H1 (cell line): Measurements from ENCODE around the gene CTNNBL1. TPM values are rescaled to one million over a fixed set of nuclear protein-coding genes. Genes with fewer than 3 reads are reported as not detected.

Source experiments
- CTCF ChIA-PET: fragments of 300-600 bp; sonication (Branson Sonifier 250); formaldehyde crosslinking; loops from one replicate; lab custom pipeline; 2021; ENCODE audit not compliant: partially characterized antibody; lab: Charles Lee
- POLR2A ChIA-PET: fragments of 300-600 bp; sonication (Branson Sonifier 250); formaldehyde crosslinking; loops from one replicate; lab custom pipeline; 2021; ENCODE audit warnings: inconsistent platforms; ENCODE audit not compliant: partially characterized antibody; lab: Charles Lee
- DNase-seq, 2 experiments: peaks; one replicate each; pipeline versions ENCODE4 v3.0.0 to v3.0.0-alpha.2; 2010 to 2022; ENCODE audit warnings: low spot score in 2 of 2, low read depth in 1 of 2, mixed read lengths in 1 of 2
- FAIRE-seq: peaks from 2 replicates; lab custom pipeline; 2011; peaks lifted over from hg19 to GRCh38; lab: Jason Lieb, UNC
- H2AFZ ChIP-seq: 2 replicates; pipeline ENCODE4 v1.8.1; 2012; ENCODE audit warnings: low read length, inconsistent platforms
- H2AK5ac ChIP-seq: 2 replicates; pipeline ENCODE4 v1.6.1; 2013; ENCODE audit warnings: low read depth, low read length
- H2BK120ac ChIP-seq: replicated peaks from 2 replicates; pipeline ENCODE3; 2013; ENCODE audit warnings: low read depth, low read length, inconsistent platforms
- H2BK12ac ChIP-seq: 2 replicates; pipeline ENCODE4 v1.6.1; 2013; ENCODE audit warnings: low read depth, low read length
- H2BK15ac ChIP-seq: 2 replicates; pipeline ENCODE4 v1.6.1; 2013; ENCODE audit warnings: low read length
- H2BK20ac ChIP-seq: 2 replicates; pipeline ENCODE4 v1.6.1; 2013; ENCODE audit warnings: low read length
- H2BK5ac ChIP-seq: 2 replicates; pipeline ENCODE4 v1.6.1; 2013; ENCODE audit warnings: low read depth, low read length
- H3K14ac ChIP-seq: 2 replicates; pipeline ENCODE4 v1.6.1; 2013; ENCODE audit warnings: inconsistent platforms; ENCODE audit not compliant: insufficient read length
- H3K18ac ChIP-seq: 2 replicates; pipeline ENCODE4 v1.6.1; 2013; ENCODE audit warnings: low read length; ENCODE audit errors: extremely low read depth
- H3K23ac ChIP-seq: 2 replicates; pipeline ENCODE4 v1.6.1; 2013; ENCODE audit warnings: inconsistent platforms; ENCODE audit not compliant: insufficient read length
- H3K23me2 ChIP-seq: 2 replicates; pipeline ENCODE4 v1.6.1; 2013; ENCODE audit warnings: low read depth, low read length
- H3K27ac ChIP-seq: 2 replicates; pipeline ENCODE4 v1.6.1; 2011; ENCODE audit warnings: low read depth, low read length, inconsistent platforms
- H3K27me3 ChIP-seq, 4 experiments: replicated peaks in 1 of 4; 1 replicate in 1 of 4; 2 replicates in 3 of 4; pipeline versions ENCODE4 v1.6.1 to v1.8.1; 2011 to 2013; ENCODE audit warnings: low read length in 3 of 4, mild to moderate bottlenecking in 3 of 4, inconsistent platforms in 2 of 4, mixed read lengths in 2 of 4, moderate library complexity in 1 of 4; ENCODE audit not compliant: control insufficient read depth in 3 of 4, insufficient read depth in 3 of 4; ENCODE audit errors: extremely low read depth in 1 of 4
- H3K36me3 ChIP-seq, 4 experiments: 2 replicates each; pipeline versions ENCODE4 v1.6.1 to v1.8.1; 2011 to 2013; ENCODE audit warnings: mild to moderate bottlenecking in 4 of 4, low read length in 3 of 4, moderate library complexity in 2 of 4, control low read depth in 1 of 4, inconsistent platforms in 1 of 4; ENCODE audit not compliant: insufficient read depth in 4 of 4, control insufficient read depth in 2 of 4
- H3K4ac ChIP-seq: replicated peaks from 2 replicates; pipeline ENCODE3; 2013; ENCODE audit warnings: low read length, low read depth, mixed read lengths, inconsistent platforms; ENCODE audit not compliant: insufficient read length
- H3K4me1 ChIP-seq, 4 experiments: replicated peaks in 1 of 4; 1 replicate in 1 of 4; 2 replicates in 3 of 4; pipeline versions ENCODE4 v1.6.1 to v1.8.1; 2011 to 2013; ENCODE audit warnings: low read length in 3 of 4, inconsistent platforms in 2 of 4, mixed read lengths in 1 of 4; ENCODE audit not compliant: insufficient read depth in 4 of 4, control insufficient read depth in 3 of 4
- H3K4me2 ChIP-seq, 2 experiments: 2 replicates each; pipeline versions ENCODE4 v1.6.1 to v1.8.1; 2011 to 2013; ENCODE audit warnings: low read depth in 2 of 2, low read length in 2 of 2, control low read depth in 1 of 2, inconsistent platforms in 1 of 2, mild to moderate bottlenecking in 1 of 2; ENCODE audit not compliant: insufficient read depth in 1 of 2
- H3K4me3 ChIP-seq, 4 experiments: fragments of 200-600, 300-600 bp in 1 of 4; sonication (generic), shearing (Covaris generic), sonication (Bioruptor Twin) in 1 of 4; 2 replicates each; pipeline versions ENCODE4 v1.5.1 to v1.8.1; 2011 to 2016; ENCODE audit warnings: low read length in 4 of 4, low read depth in 3 of 4, control low read depth in 2 of 4, inconsistent platforms in 2 of 4, mild to moderate bottlenecking in 2 of 4, mixed read lengths in 1 of 4, moderate library complexity in 1 of 4; ENCODE audit not compliant: insufficient read depth in 2 of 4; ENCODE audit errors: extremely low read depth in 1 of 4
- H3K56ac ChIP-seq: replicated peaks from 2 replicates; pipeline ENCODE3; 2013; ENCODE audit warnings: low read depth, mild to moderate bottlenecking, mixed read lengths, low read length, inconsistent platforms; ENCODE audit not compliant: insufficient read length
- H3K79me1 ChIP-seq: 2 replicates; pipeline ENCODE4 v1.6.1; 2013; ENCODE audit warnings: low read depth, low read length, control low read depth
- H3K79me2 ChIP-seq, 2 experiments: 2 replicates each; pipeline versions ENCODE4 v1.6.1 to v1.8.1; 2012 to 2013; ENCODE audit warnings: low read length in 2 of 2, mild to moderate bottlenecking in 2 of 2, inconsistent platforms in 1 of 2; ENCODE audit not compliant: insufficient read depth in 2 of 2, control insufficient read depth in 1 of 2
- H3K9ac ChIP-seq, 4 experiments: replicated peaks in 1 of 4; 1 replicate in 1 of 4; 2 replicates in 3 of 4; pipeline versions ENCODE4 v1.6.1 to v1.8.1; 2011 to 2013; ENCODE audit warnings: low read depth in 3 of 4, low read length in 3 of 4, control low read depth in 2 of 4, mild to moderate bottlenecking in 2 of 4, moderate library complexity in 2 of 4, inconsistent platforms in 1 of 4; ENCODE audit errors: extremely low read depth in 1 of 4
- H3K9me3 ChIP-seq, 2 experiments: 2 replicates each; pipeline versions ENCODE4 v1.6.1 to v1.8.1; 2012 to 2013; ENCODE audit warnings: mild to moderate bottlenecking in 2 of 2, moderate library complexity in 2 of 2, control low read depth in 1 of 2, inconsistent platforms in 1 of 2, low read depth in 1 of 2, low read length in 1 of 2, mixed read lengths in 1 of 2; ENCODE audit not compliant: insufficient read depth in 2 of 2
- H4K20me1 ChIP-seq, 2 experiments: replicated peaks in 1 of 2; 2 replicates each; pipeline versions ENCODE3 to v1.8.1; 2011 to 2013; ENCODE audit warnings: inconsistent platforms in 2 of 2, low read length in 2 of 2, mild to moderate bottlenecking in 1 of 2; ENCODE audit not compliant: insufficient read depth in 2 of 2, control insufficient read depth in 1 of 2
- H4K5ac ChIP-seq: 2 replicates; pipeline ENCODE4 v1.6.1; 2013; ENCODE audit warnings: low read length, low read depth, mixed read lengths, inconsistent platforms; ENCODE audit not compliant: insufficient read length
- H4K8ac ChIP-seq: 2 replicates; pipeline ENCODE4 v1.8.0; 2013; ENCODE audit warnings: mild to moderate bottlenecking, moderate library complexity, low read length, inconsistent platforms; ENCODE audit not compliant: insufficient read depth; ENCODE audit errors: extremely low read depth
- H4K91ac ChIP-seq: replicated peaks from 2 replicates; pipeline ENCODE3; 2013; ENCODE audit warnings: low read length, mixed read lengths, inconsistent platforms; ENCODE audit not compliant: insufficient read length
- BACH1 ChIP-seq: IDR thresholded peaks from 2 replicates; pipeline ENCODE4 v1.6.1; 2012; ENCODE audit warnings: low read length, improper control_type of control experiment
- BCL11A ChIP-seq, 2 experiments: IDR thresholded peaks; one replicate each; pipeline ENCODE4 v1.6.1; 2011; ENCODE audit warnings: low read depth in 2 of 2, low read length in 2 of 2, mild to moderate bottlenecking in 2 of 2
- CBX8 ChIP-seq: fragments of 300-800, 300-1000 bp; sonication (generic); IDR thresholded peaks from 2 replicates; pipeline ENCODE4 v1.7.1; 2016; ENCODE audit warnings: low read depth, low read length, borderline replicate concordance
- CHD2 ChIP-seq: IDR thresholded peaks from 2 replicates; pipeline ENCODE4 v1.6.1; 2012; ENCODE audit warnings: low read length, improper control_type of control experiment
- EGR1 ChIP-seq: IDR thresholded peaks from 2 replicates; pipeline ENCODE4 v1.6.1; 2011; ENCODE audit warnings: low read depth, low read length, borderline replicate concordance
- EZH2 ChIP-seq: fragments of 200-600 bp; sonication (generic); IDR thresholded peaks from 2 replicates; pipeline ENCODE4 v1.7.1; 2012; ENCODE audit warnings: low read depth, mild to moderate bottlenecking, moderate library complexity, low read length, inconsistent platforms; ENCODE audit not compliant: severe bottlenecking
- FOSL1 ChIP-seq: IDR thresholded peaks from 2 replicates; pipeline ENCODE4 v1.6.1; 2011; ENCODE audit warnings: mild to moderate bottlenecking, low read depth, low read length, moderate library complexity; ENCODE audit not compliant: insufficient read depth
- GTF2F1 ChIP-seq: IDR thresholded peaks from 2 replicates; pipeline ENCODE4 v1.6.1; 2012; ENCODE audit warnings: low read depth, low read length, improper control_type of control experiment, borderline replicate concordance
- RXRA ChIP-seq: IDR thresholded peaks from 2 replicates; pipeline ENCODE4 v1.6.1; 2011; ENCODE audit warnings: low read depth, mild to moderate bottlenecking, low read length, moderate library complexity; ENCODE audit not compliant: insufficient read depth
- SP1 ChIP-seq: IDR thresholded peaks from 2 replicates; pipeline ENCODE4 v1.6.1; 2011; ENCODE audit warnings: low read depth, low read length
- SP2 ChIP-seq: IDR thresholded peaks from 2 replicates; pipeline ENCODE4 v1.6.1; 2012; ENCODE audit warnings: mild to moderate bottlenecking, low read length, inconsistent platforms
- TCF12 ChIP-seq: IDR thresholded peaks from 2 replicates; pipeline ENCODE4 v1.6.1; 2011; ENCODE audit warnings: low read depth, mild to moderate bottlenecking, low read length
- WGBS, 2 experiments: shearing (Covaris generic) in 1 of 2; methylation state at CpG; one replicate each; pipeline versions ENCODE4 v1.1.6 to v1.1.7; 2013 to 2015; ENCODE audit warnings: low lambda C conversion rate in 2 of 2, mixed read lengths in 2 of 2, inconsistent platforms in 1 of 2, low coverage in 1 of 2, missing lambda C conversion rate in 1 of 2; ENCODE audit not compliant: insufficient replicate concordance in 2 of 2, insufficient coverage in 1 of 2, insufficient read length in 1 of 2; ENCODE audit errors: extremely low coverage in 1 of 2, missing lambda C conversion rate in 1 of 2; 5-methylcytosine and 5-hydroxymethylcytosine counted together
- polyA plus RNA-seq, 7 experiments: library from polyadenylated mRNA; depleted of rRNA in 3 of 7; stranded (reverse) in 5 of 7; unstranded in 2 of 7; fragments of >200 nt in 5 of 7; fragments of 200-250 nt in 2 of 7; gene quantifications; 1 replicate in 5 of 7; 2 replicates in 1 of 7; 4 replicates in 1 of 7; pipeline versions ENCODE4 v1.2.1 to v1.2.3, GENCODE V29; 2011 to 2013; ENCODE audit warnings: missing spikeins in 2 of 7, mixed read lengths in 2 of 7
- total RNA-seq: library from RNA; stranded (reverse); fragmentation: NEBNext Ultra II Directional; extraction: Animal tissue kit (Norgen Biotek cat#: 25700); gene quantifications from 2 replicates; pipeline ENCODE4 v1.2.1, GENCODE V29; 2021
- TF ChIP-seq, protein P1 (sequence below): IDR thresholded peaks from 2 replicates; pipeline ENCODE4 v1.6.1; 2011; ENCODE audit warnings: low read length, improper control_type of control experiment

Gene CTNNBL1
- total and polyA plus RNA-seq, 2 of the 8 experiments (the other 6 are each of a cell fraction or from before 2014, with no cell fraction given) = 19.6 to 81.6 TPM

DNA sequence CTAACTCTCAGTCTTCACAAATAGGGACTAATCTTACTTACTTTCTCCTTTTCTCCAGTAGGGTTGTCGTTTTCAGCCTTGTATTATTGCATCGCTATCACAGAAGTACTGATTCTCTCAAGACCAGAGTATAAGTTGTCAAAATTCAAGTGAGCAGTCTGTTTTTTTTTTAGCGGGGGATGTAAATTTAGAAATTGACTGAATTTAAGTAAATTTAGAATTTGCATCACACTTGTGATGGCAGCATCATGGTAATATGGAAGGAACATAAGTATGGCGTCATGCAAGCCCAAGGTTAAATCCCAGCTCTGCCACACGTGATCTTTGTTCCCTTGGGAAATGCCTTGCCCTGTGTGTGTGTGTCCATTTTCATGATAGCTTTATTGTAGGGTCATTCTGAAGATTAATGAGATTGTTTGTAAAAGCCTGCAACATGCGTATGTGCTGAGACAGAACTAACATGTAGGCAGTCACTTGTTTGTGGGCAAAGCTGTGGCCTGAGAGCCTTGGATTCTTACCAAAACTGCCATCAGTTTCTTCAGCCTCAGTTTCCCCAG, 156.3 kb downstream of the CTNNBL1 start:
- no peak overlapping the region for H2BK15ac ChIP-seq
- WGBS, 2 experiments = 89% methylated on average over 6 of the region's 6 CpGs; no CpG with 5 or more reads in 1 of the 2 experiments
- TF ChIP-seq CHD2 = no peak
- TF ChIP-seq SP2 = no peak
- no peak for TF ChIP-seq BACH1
- no peak for TF ChIP-seq RXRA
- TF ChIP-seq SP1 = no peak
- no peak for TF ChIP-seq EGR1
- no peak for TF ChIP-seq CBX8
- no peak for TF ChIP-seq GTF2F1
- no peak for TF ChIP-seq FOSL1
- TF ChIP-seq TCF12 = no peak
- no peak for TF ChIP-seq EZH2
- TF ChIP-seq BCL11A (IDR thresholded peaks at IDR 0.05; ENCODE audit: low read depth in 2 of 2, low read length in 2 of 2) = no peak
- TF ChIP-seq, protein P1, sequence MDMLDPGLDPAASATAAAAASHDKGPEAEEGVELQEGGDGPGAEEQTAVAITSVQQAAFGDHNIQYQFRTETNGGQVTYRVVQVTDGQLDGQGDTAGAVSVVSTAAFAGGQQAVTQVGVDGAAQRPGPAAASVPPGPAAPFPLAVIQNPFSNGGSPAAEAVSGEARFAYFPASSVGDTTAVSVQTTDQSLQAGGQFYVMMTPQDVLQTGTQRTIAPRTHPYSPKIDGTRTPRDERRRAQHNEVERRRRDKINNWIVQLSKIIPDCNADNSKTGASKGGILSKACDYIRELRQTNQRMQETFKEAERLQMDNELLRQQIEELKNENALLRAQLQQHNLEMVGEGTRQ = no peak

More for the DNA sequence above, 156.3 kb downstream of the CTNNBL1 start:
- no peak overlapping the region for H3K9ac ChIP-seq
- H3K9me3 ChIP-seq = no peaks in the 10 kb centered on the region
- H3K23me2 ChIP-seq = no peaks in the 10 kb centered on the region
- no peak overlapping the region for H3K23ac ChIP-seq
- no peak overlapping the region for H4K91ac ChIP-seq
- H4K8ac ChIP-seq = no peak overlapping the region
- H3K14ac ChIP-seq = no peak overlapping the region
- peaks cover 2 to 19% (median 9%) of the 10 kb centered on the region in 4 experiments; a peak in 5 of 7 replicates for H3K4me1 ChIP-seq
- no peak overlapping the region for H3K27ac ChIP-seq
- H2BK120ac ChIP-seq = no peak overlapping the region
- no peaks in the 10 kb centered on the region for H3K79me1 ChIP-seq
- H2BK20ac ChIP-seq = no peak overlapping the region
- no peak overlapping the region for H2AFZ ChIP-seq
- no peak overlapping the region for H2BK5ac ChIP-seq
- H2AK5ac ChIP-seq = no peak overlapping the region
- ChIA-PET CTCF (interaction anchor here (0.6 to 1.8 kb wide), 4 partner anchors 45 to 284 kb away, joined by 3 to 5 read pairs (median 4); no protein-coding TSS in a partner anchor), POLR2A (no interaction called here)
- H4K20me1 ChIP-seq = no peaks in the 10 kb centered on the region
- FAIRE-seq (no peak), DNase-seq (no peak)
- H3K18ac ChIP-seq = no peak overlapping the region
- no peak overlapping the region for H3K4me3 ChIP-seq
- H3K4me2 ChIP-seq = no peak overlapping the region
- H2BK12ac ChIP-seq = no peak overlapping the region
- no peaks in the 10 kb centered on the region for H3K27me3 ChIP-seq
- no peak overlapping the region for H4K5ac ChIP-seq
- H3K36me3 ChIP-seq = peaks cover 0 to 5% (median 0%) of the 10 kb centered on the region in 4 experiments; a peak in 1 of 8 replicates
- H3K4ac ChIP-seq = no peak overlapping the region
- no peaks in the 10 kb centered on the region for H3K79me2 ChIP-seq
- H3K56ac ChIP-seq = no peak overlapping the region
